Osteocyte (in vitro differentiated cells): ENCODE results near the gene XYLT1. TPM values are rescaled to one million over a fixed set of nuclear protein-coding genes. Genes with fewer than 3 reads are reported as not detected.

Experiments used
- DNase-seq: peaks from one replicate; pipeline ENCODE4 v3.0.0; 2021; ENCODE audit warnings: mixed read lengths; ENCODE audit not compliant: unreplicated experiment; ENCODE audit errors: extremely low spot score
- H3K27ac Mint-ChIP-seq: one replicate; pipeline ENCODE4 v1.8.0; 2021; ENCODE audit warnings: mild to moderate bottlenecking, mixed read lengths; ENCODE audit not compliant: unreplicated experiment
- H3K27me3 Mint-ChIP-seq: one replicate; pipeline ENCODE4 v1.8.0; 2021; ENCODE audit warnings: mixed read lengths; ENCODE audit not compliant: unreplicated experiment
- H3K36me3 Mint-ChIP-seq: one replicate; pipeline ENCODE4 v1.8.0; 2021; ENCODE audit warnings: mixed read lengths; ENCODE audit not compliant: unreplicated experiment
- H3K4me1 Mint-ChIP-seq: one replicate; pipeline ENCODE4 v1.8.0; 2021; ENCODE audit warnings: mixed read lengths; ENCODE audit not compliant: unreplicated experiment
- H3K4me3 Mint-ChIP-seq: one replicate; pipeline ENCODE4 v1.8.0; 2021; ENCODE audit warnings: mild to moderate bottlenecking, moderate library complexity, mixed read lengths; ENCODE audit not compliant: unreplicated experiment
- H3K9me3 Mint-ChIP-seq: one replicate; pipeline ENCODE4 v1.8.0; 2021; ENCODE audit warnings: mixed read lengths; ENCODE audit not compliant: unreplicated experiment
- CTCF ChIP-seq: fragments of 200-600 bp; sonication (generic); IDR thresholded peaks from 2 replicates; pipeline ENCODE4 v1.5.0; 2021; ENCODE audit warnings: antibody characterized with exemption, mild to moderate bottlenecking, moderate library complexity
- total RNA-seq: library from RNA; stranded (reverse); gene quantifications from 2 replicates; pipeline ENCODE4 v1.2.1, GENCODE V29; 2021

XYLT1 gene
- total RNA-seq, 1 donor from 2014 or later = 11.1 TPM

GRCh38 chr16:17160920-17161431, 309.8 kb downstream of the XYLT1 start:
- no peaks in the 10 kb centered on the region for H3K36me3 Mint-ChIP-seq
- no peak overlapping the region for H3K4me3 Mint-ChIP-seq
- H3K27me3 Mint-ChIP-seq = no peaks in the 10 kb centered on the region
- H3K4me1 Mint-ChIP-seq = no peaks in the 10 kb centered on the region
- H3K9me3 Mint-ChIP-seq = peaks cover 5% of the 10 kb centered on the region
- DNase-seq = no peak
- H3K27ac Mint-ChIP-seq = no peak overlapping the region
- TF ChIP-seq CTCF = no peak

DNA sequence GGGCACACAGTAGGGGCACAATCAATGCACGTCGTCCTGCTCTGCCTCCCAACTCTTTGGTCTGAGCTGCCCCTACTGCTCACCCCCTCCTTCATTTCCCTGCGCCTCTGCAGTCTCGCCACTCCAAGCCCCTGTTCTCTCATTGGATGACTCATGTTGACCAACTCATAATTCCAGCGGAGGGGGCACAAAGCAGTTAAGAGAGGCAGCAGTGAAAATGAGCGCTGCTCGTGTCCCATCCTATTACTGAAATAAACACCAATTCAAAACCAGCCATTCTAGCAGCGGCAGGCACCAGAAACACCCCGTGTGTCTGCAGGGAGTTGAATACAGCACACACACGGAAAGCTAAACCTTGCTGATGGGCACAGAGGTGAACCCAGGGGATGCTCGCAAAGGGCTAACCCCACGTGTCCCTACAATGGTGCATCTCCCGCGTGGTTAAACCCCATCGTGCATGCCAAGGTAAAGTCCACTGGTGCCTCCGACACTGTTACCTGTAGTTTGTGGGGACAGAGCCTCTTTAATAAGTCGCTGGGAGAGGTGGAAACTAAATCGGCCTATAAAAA, 310.4 kb downstream of the XYLT1 start:
- Mint-ChIP-seq H3K4me3 (no peak overlapping the region), H3K27me3 (no peaks in the 10 kb centered on the region), H3K27ac (no peak overlapping the region), H3K9me3 (no peaks in the 10 kb centered on the region), H3K4me1 (no peaks in the 10 kb centered on the region), H3K36me3 (no peaks in the 10 kb centered on the region)
- no peak for DNase-seq
- no peak for TF ChIP-seq CTCF

DNA sequence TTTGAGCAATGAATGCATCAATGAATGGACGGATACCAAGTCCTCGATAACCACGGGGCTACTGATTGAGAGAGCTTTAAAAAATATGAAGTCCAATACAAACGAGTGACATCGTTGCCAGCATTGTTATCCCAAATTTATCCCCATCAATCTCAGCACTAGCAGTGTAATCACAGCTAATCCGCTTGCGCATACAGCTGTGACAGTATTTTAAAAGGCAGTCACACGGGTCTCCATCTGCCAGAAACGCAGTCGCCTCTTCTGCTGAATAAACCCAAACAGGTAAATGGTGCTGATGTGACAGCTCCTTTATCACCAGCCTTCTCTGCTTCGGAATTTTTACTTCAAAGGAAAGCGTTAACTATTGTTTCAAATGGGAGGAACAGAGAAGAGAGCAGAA, 311.1 kb downstream of the XYLT1 start:
- no peak for DNase-seq
- H3K27ac Mint-ChIP-seq = no peak overlapping the region
- H3K27me3 Mint-ChIP-seq = no peaks in the 10 kb centered on the region
- H3K4me3 Mint-ChIP-seq = no peak overlapping the region
- H3K36me3 Mint-ChIP-seq = no peaks in the 10 kb centered on the region
- H3K4me1 Mint-ChIP-seq = no peaks in the 10 kb centered on the region
- no peaks in the 10 kb centered on the region for H3K9me3 Mint-ChIP-seq
- no peak for TF ChIP-seq CTCF

DNA sequence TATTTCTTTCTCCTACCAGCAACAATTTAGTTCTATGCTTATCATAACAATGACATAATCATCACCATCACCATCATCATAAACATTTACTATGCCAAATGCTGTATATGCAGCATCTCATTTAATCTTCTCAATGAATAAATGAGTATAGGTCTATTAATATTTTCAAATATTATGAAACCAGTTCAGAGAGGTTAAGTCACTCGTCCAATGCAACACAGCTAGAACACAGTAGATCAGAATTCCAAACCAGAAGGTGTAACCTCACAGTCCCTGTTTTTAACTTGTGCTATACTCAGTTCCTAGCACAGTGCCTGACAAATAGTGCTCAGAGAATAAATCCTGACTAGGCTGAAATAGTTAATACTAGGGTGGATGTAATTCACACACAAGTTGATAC, 314.8 kb downstream of the XYLT1 start:
- Mint-ChIP-seq H3K4me1 (no peaks in the 10 kb centered on the region), H3K36me3 (no peaks in the 10 kb centered on the region), H3K27ac (no peak overlapping the region), H3K4me3 (no peak overlapping the region), H3K27me3 (no peaks in the 10 kb centered on the region), H3K9me3 (no peaks in the 10 kb centered on the region)
- no peak for DNase-seq
- TF ChIP-seq CTCF = no peak

DNA sequence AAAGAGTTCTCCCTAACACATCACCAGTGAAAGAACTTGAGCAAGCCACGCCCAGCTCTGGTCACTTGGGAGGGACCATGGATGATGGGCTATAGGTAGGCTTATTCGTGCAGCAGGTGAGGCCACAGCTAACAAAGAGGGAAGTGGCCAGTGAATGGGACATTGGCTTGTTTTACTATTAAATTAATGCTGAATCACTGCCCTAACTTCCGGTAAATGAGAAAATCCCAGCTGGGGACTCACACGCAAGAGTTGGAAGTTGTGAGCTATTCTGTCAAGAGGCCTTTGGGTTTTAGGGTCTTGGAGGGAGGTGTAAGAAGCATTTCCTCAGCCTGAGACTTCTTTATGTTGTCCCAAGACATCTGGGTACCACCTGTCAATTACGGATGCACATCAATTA, 315.3 kb downstream of the XYLT1 start:
- no peak overlapping the region for H3K27ac Mint-ChIP-seq
- DNase-seq = no peak
- H3K27me3 Mint-ChIP-seq = no peaks in the 10 kb centered on the region
- H3K4me3 Mint-ChIP-seq = no peak overlapping the region
- H3K9me3 Mint-ChIP-seq = peaks cover 2% of the 10 kb centered on the region
- H3K36me3 Mint-ChIP-seq = no peaks in the 10 kb centered on the region
- no peak for TF ChIP-seq CTCF
- no peaks in the 10 kb centered on the region for H3K4me1 Mint-ChIP-seq
